Stomach (tissue), 4 donors: Measurements from ENCODE around the gene RBPJ.

ENCODE experiments used
- EP300 ChIP-seq: sonication (generic); formaldehyde crosslinking; IDR thresholded peaks from one replicate; pipeline ENCODE4 v1.6.1; 2017; ENCODE audit warnings: antibody characterized with exemption
- POLR2A ChIP-seq, 4 donors: fragments of 450-650 bp; IDR thresholded peaks; one replicate each; pipeline ENCODE4 v1.6.1; 2016; ENCODE audit warnings: antibody characterized with exemption in 4 of 4, control low read depth in 2 of 4, mild to moderate bottlenecking in 1 of 4, moderate library complexity in 1 of 4
- POLR2AphosphoS5 ChIP-seq, 3 donors: sonication (generic); formaldehyde crosslinking; IDR thresholded peaks; one replicate each; pipeline ENCODE4 v1.6.1; 2016; ENCODE audit warnings: antibody characterized with exemption in 3 of 3
- TF ChIP-seq, protein P1 (sequence below), 7 experiments: fragments of 450-650 bp in 4 of 7; fragments of 200-600 bp in 3 of 7; sonication (generic) in 3 of 7; IDR thresholded peaks; one replicate each; pipeline ENCODE4 v1.5.1; 2016 to 2019; ENCODE audit warnings: antibody characterized with exemption in 7 of 7, control low read depth in 2 of 7, mild to moderate bottlenecking in 1 of 7

- TF ChIP-seq, protein P1, sequence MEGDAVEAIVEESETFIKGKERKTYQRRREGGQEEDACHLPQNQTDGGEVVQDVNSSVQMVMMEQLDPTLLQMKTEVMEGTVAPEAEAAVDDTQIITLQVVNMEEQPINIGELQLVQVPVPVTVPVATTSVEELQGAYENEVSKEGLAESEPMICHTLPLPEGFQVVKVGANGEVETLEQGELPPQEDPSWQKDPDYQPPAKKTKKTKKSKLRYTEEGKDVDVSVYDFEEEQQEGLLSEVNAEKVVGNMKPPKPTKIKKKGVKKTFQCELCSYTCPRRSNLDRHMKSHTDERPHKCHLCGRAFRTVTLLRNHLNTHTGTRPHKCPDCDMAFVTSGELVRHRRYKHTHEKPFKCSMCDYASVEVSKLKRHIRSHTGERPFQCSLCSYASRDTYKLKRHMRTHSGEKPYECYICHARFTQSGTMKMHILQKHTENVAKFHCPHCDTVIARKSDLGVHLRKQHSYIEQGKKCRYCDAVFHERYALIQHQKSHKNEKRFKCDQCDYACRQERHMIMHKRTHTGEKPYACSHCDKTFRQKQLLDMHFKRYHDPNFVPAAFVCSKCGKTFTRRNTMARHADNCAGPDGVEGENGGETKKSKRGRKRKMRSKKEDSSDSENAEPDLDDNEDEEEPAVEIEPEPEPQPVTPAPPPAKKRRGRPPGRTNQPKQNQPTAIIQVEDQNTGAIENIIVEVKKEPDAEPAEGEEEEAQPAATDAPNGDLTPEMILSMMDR (IDR thresholded peaks at IDR 0.05), result no peak
- TF ChIP-seq POLR2AphosphoS5 (IDR thresholded peaks at IDR 0.05), result no peak
- TF ChIP-seq POLR2A (IDR thresholded peaks at IDR 0.05), result no peak
- no peak for TF ChIP-seq EP300
Observed at GRCh38 chr4:26372076-26372475, 51.3 kb downstream of the RBPJ start.
